GM19099 (cell line): Measurements from ENCODE around the gene SLC26A8.

Source experiments
- POLR2A ChIP-seq: IDR thresholded peaks from 3 replicates; pipeline ENCODE4 v1.6.1; 2011; ENCODE audit warnings: low read depth; ENCODE audit not compliant: insufficient read length; ENCODE audit errors: extremely low read depth

Gene SLC26A8

GRCh38 chr6:36061236-36061635 is 36.8 kb upstream of the SLC26A8 start:
- no peak for TF ChIP-seq POLR2A

- TF ChIP-seq POLR2A, result no peak
These were observed 31.7 kb upstream of the SLC26A8 start for GRCh38 chr6:36056178-36056577.

- no peak for TF ChIP-seq POLR2A
These were observed 30.5 kb upstream of the SLC26A8 start for GRCh38 chr6:36054956-36055355.

- TF ChIP-seq POLR2A, result no peak
These were observed 30.0 kb upstream of the SLC26A8 start for GRCh38 chr6:36054415-36054814.

- no peak for TF ChIP-seq POLR2A
These were observed 29.4 kb upstream of the SLC26A8 start for GRCh38 chr6:36053878-36054277.

- TF ChIP-seq POLR2A, result no peak
These were observed 27.7 kb upstream of the SLC26A8 start for GRCh38 chr6:36052097-36052496.

GRCh38 chr6:36050947-36051710 is 26.7 kb upstream of the SLC26A8 start:
- no peak for TF ChIP-seq POLR2A

GRCh38 chr6:36050305-36050704 is 25.9 kb upstream of the SLC26A8 start:
- no peak for TF ChIP-seq POLR2A

- no peak for TF ChIP-seq POLR2A
These were observed 25.1 kb upstream of the SLC26A8 start for GRCh38 chr6:36049582-36049981.

GRCh38 chr6:36042618-36043260 is 18.3 kb upstream of the SLC26A8 start:
- no peak for TF ChIP-seq POLR2A

GRCh38 chr6:36040958-36041357 is 16.5 kb upstream of the SLC26A8 start:
- TF ChIP-seq POLR2A, result no peak

- no peak for TF ChIP-seq POLR2A
These were observed 14.7 kb upstream of the SLC26A8 start for GRCh38 chr6:36039112-36039511.

- no peak for TF ChIP-seq POLR2A
These were observed 13.9 kb upstream of the SLC26A8 start for GRCh38 chr6:36038120-36038876.

- TF ChIP-seq POLR2A, result no peak
These were observed 10.8 kb upstream of the SLC26A8 start for GRCh38 chr6:36035225-36035624.

GRCh38 chr6:36034441-36034840 is 10.0 kb upstream of the SLC26A8 start:
- no peak for TF ChIP-seq POLR2A

- TF ChIP-seq POLR2A, result no peak
These were observed 9.5 kb upstream of the SLC26A8 start for GRCh38 chr6:36033935-36034334.
